NCI-H1436 treated with DMSO at 0.1 percent for 48 hours (cell line): ENCODE data around the gene CUZD1.
A peak's percentile ranks its signal among the peaks of the same experiment; 100 is the strongest.
"Not testable (repeated sequence)": the region's sequence is repeated elsewhere in the genome, so short reads cannot be mapped to it uniquely, and the experiment has no call there.

ENCODE experiments used
- DNase-seq: peaks from one replicate; lab custom pipeline; 2025; lab: John Stamatoyannopoulos, UW

Gene CUZD1, protein sequence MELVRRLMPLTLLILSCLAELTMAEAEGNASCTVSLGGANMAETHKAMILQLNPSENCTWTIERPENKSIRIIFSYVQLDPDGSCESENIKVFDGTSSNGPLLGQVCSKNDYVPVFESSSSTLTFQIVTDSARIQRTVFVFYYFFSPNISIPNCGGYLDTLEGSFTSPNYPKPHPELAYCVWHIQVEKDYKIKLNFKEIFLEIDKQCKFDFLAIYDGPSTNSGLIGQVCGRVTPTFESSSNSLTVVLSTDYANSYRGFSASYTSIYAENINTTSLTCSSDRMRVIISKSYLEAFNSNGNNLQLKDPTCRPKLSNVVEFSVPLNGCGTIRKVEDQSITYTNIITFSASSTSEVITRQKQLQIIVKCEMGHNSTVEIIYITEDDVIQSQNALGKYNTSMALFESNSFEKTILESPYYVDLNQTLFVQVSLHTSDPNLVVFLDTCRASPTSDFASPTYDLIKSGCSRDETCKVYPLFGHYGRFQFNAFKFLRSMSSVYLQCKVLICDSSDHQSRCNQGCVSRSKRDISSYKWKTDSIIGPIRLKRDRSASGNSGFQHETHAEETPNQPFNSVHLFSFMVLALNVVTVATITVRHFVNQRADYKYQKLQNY

GRCh38 chr10:122845783-122846332, at the start of gene CUZD1:
TSS of gene CUZD1 (minus strand) at chr10:122845857. CDS start at chr10:122845843, 14 bp downstream.
- DNase-seq, result no peak

DNA sequence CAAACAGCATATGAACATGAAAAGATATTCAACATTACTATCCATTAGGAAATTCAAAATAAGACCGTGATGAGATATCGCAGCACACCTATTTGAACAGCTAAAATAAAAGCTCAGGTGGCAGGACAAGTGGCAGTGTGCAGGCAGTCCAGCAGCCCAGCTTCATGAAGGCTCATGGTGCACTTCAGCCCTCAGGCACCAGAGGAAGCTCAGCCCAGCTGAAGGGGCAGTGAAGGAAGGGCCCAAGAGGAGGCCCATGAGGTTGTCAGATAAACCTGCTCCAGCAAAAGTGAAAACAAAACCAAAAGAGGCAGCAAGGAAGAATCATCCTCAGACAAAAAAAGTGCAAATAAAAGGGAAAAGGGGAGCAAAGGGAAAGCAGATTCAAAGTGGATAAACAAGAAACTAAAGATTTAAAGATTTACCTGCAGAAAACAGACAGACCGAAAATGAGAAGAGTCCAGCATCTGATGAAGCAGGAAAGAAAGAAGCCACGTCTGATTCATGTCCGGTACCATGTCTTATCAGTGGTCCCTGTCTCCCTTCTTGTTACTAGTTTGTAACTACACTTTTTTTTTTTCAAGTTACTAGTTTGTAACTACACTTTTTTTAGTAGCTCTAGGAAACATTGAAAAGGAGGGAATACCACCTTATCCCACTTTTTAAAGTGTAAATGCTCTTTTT, 48.7 kb upstream of the CUZD1 start:
- no peak for DNase-seq

- no peak for DNase-seq
These were observed 38.5 kb upstream of the CUZD1 start for GRCh38 chr10:122884166-122884565.

GRCh38 chr10:122882766-122883165, 37.1 kb upstream of the CUZD1 start:
- DNase-seq, result no peak

DNA sequence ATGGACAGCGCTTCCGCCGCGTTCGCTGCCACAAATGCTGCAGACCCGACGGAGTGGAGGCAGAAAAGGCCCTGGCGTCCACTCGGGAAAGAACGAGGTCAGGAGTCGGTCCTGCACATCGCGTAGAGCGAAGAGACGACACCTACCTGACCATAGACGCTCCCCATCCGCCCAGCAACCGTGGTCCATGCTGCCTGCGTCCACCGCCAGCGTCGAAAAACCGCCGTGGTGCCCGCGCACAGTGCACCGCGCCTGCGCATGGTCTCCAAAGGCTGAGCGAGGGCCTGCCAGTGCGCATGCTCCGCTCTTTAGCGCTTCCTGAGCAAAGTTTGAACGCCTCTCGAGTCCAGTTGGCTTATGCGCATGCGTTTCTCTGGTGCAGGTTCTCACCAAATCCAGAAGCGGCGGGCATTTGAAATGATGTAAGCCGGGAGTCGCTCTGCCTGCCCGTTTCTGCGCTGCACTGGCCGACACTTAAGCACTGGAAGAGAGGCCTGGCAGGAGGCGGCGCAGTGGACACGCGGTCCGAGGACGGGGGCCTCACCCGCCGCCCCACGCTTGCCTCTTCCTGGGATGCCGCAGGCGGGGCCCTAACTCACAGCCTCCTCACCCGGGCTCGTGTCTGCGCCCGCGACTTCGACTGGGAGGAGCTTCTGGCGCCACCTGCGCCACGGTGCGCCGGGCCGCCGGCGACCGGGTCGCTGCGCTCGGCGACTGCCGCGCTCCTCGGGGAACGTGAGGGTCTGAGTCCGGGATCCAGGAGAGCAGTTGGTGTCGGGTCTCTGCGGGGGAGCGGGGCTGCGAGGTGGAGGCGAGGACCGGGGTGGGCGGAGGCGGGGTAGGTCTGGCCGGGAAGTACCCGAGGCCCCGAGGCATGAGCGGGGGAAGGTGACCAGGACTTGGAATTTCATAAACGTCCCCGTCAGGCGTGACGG, 33.9 kb upstream of the CUZD1 start, which contains the start of gene FAM24B:
Gene FAM24B, minus strand, starts transcription at position 243 of the 935 bp plus-strand sequence. CDS start 29,066 bp downstream, outside the sequence.
- peak; percentile 98 for DNase-seq

GRCh38 chr10:122878799-122879338, 33.2 kb upstream of the CUZD1 start:
- DNase-seq, result no peak

DNA sequence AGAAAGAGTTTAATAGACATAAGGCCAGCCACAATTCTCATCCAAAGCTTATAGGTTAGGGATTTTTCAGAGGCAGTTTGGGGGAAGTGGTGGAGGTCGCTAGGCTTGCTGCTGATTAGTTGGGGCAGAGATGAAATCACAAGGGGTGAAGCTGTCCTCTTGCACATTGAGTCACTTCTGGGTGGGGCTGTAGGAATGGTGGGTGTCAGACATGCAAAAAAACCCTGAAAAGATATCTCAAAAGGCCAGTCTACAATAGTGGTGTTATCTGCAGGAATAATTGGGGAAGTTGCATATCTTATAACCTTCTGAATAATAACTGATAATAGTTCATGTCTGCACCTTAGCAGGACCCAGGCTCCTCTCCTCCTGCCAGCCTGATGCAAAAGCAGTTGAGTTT, 31.6 kb upstream of the CUZD1 start:
- no peak for DNase-seq

GRCh38 chr10:122876467-122876855, 30.8 kb upstream of the CUZD1 start:
- no peak for DNase-seq

GRCh38 chr10:122875843-122876466, 30.3 kb upstream of the CUZD1 start:
- DNase-seq, result no peak

DNA sequence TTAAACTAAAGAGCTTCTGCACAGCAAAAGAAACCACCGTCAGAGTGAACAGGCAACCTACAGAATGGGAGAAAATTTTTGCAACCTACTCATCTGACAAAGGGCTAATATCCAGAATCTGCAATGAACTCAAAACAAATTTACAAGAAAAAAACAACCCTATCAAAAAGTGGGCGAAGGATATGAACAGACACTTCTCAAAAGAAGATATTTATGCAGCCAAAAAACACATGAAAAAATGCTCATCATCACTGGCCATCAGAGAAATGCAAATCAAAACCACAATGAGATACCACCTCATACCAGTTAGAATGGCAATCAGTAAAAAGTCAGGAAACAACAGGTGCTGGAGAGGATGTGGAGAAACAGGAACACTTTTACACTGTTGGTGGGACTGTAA, 26.3 kb upstream of the CUZD1 start:
- not testable (repeated sequence) for DNase-seq

DNA sequence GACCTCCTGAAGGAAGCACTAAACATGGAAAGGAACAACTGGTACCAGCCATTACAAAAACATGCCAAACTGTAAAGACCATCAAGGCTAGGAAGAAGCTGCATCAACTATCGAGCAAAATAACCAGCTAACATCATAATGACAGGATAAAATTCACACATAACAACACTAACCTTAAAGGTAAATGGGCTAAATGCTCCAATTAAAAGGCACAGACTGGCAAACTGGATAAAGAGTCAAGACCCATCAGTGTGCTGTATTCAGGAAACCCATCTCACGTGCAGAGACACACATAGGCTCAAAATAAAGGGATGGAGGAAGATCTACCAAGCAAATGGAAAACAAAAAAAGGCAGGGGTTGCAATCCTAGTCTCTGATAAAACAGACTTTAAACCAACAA, 23.1 kb upstream of the CUZD1 start:
- not testable (repeated sequence) for DNase-seq

GRCh38 chr10:122866757-122867482, 21.3 kb upstream of the CUZD1 start:
- DNase-seq, result not testable (repeated sequence)

DNA sequence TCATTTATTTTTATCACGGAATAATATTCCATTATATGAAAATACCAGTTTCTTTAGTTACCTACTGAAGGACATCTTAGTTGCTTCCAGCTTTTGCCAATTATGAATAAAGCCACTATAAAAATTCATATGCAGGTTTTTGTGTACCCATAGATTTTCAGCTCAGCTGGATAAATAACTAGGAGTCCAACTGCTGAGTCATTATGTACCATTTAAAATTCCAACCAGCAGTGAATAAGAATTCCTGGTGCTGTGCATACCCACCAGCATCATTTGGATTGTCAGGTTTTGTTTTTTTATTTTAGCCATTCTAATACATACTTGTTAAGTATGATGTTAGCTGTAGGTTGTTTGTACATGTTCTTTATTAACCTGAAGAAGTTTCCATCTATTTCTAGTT, 19.2 kb upstream of the CUZD1 start:
- DNase-seq, result no peak

DNA sequence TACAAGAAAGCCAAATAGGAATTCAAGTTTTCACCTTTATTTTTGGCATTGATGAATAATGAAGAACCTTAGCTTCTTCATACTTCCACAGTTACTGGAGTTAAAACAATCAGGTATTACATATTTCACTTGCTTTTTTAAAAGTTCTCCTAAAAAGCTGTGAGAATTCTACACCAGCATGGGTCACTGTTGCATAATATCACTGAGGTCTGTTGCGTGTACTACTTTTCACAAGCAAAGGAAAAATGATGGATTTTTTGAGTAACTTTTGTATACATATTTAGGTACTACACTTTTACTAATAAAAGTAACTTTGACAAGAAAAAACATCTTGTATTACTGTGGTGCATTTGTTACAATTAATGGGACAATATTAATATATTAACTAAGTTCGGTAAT, 18.5 kb upstream of the CUZD1 start:
- no peak for DNase-seq

DNA sequence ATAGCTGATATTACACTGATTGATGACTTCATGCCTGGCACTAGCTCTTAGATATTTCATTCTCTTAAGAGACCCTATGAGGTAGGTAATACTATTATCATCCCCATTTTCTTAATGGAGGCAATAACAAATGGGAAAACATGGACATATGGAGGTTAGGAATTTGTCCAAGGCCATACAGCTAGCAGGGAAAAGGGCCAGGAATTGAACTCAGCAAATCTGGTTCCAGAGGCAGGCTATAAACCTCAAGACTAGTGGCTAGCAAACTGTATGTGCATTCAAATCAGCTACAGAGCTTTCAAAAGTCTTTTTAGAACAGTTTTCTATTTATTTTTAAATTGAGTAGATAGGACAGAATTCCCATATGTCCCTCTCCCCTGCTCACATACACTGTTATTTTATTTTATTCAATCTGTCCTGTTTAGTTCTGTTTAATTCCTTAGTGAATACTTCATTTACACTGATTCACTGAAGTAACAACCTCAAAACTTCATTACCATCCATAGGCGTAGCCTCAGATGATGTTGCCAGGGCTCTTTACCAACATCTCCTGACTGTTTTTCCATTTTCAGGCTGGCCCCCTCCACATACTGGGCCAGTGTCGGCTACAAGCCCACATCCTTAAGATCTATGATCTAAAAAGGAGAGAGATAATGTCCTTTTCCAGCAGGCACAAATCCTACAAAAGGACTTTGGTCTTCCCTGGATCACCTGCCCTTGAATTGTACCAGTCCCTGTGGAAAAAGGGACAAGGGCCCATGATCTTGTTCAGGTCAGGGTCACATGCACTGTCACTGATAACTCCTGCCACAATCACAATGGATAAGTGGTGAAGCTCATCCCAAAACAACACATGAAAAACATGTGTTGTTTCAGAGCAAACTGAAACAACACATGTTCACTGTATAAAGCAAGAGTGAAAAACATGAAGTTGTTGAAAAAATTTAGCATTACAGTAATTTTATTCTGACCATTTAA, 17.8 kb upstream of the CUZD1 start:
- no peak for DNase-seq

DNA sequence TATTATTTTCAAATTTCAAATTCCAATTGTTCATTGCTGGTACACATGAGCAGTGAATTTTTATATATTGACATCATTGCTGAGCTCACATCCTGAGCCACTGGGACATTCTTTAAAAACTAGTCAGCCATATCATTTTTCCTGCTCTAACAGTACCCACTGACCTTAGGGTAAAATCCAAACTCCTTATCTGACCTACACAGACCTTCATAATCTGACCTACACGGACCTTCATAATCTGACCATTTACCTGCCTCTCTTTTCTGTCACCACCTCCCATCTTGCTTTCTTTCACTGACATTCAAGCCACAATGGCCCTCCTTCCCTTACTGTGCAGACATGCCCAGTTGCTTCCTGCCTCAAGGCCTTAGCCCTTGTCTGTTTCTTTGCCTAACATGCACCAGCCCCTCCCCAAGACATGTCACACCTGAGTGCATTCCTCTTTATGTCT, 16.1 kb upstream of the CUZD1 start:
- no peak for DNase-seq

DNA sequence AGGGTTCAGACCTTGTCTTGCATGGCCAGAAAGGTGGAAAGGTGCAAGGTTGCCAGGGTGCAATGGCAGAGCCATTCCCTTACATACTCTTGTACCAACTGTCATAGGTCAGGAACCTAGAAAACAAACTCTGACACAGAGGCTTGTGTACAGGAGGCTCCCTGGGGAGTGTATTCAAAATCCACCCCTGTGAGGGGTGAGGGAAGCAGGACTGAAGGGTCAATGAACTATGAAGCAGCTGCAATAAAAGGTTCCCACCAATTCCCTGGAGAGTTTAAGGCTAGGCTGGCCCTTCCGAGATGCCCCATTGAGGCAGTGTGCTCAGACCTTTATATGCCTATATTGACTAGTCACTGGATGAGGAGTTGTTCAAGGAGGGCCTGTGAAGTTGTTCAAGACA, 13.9 kb upstream of the CUZD1 start:
- DNase-seq, result no peak

- DNase-seq, result not testable (repeated sequence)
These were observed 12.4 kb upstream of the CUZD1 start for GRCh38 chr10:122858042-122858441.

DNA sequence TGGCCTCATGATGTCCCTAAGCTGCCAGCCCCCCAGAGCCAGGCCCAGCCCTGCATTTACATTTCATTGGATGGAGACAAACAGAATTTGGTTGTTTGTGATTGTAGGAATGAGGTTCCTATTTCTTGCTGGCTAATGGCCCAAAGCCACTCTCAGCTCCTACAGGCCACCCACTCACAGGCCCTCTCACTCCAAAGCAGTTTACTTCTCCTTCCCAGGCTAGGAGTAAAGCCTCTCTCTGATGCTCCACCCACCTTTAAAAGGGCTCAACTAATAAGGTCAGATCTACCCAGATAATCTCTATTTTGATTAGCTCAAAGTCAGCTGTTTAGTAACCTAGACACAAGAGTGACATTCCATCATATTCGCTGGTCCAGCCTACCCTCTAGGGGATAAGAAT, 11.2 kb upstream of the CUZD1 start:
- no peak for DNase-seq
